H9 (cell line): ENCODE data around the gene IL1RL2. TPM values are rescaled to one million over a fixed set of nuclear protein-coding genes. Genes with fewer than 3 reads are reported as not detected.

Source experiments
- DNase-seq: peaks from one replicate; pipeline ENCODE4 v3.0.0-alpha.2; 2017
- H2AFZ ChIP-seq: one replicate; pipeline ENCODE4 v1.6.1; 2013; ENCODE audit warnings: mild to moderate bottlenecking, low read length, control low read depth, moderate library complexity
- H2AK5ac ChIP-seq: 2 replicates; pipeline ENCODE4 v1.6.1; 2013; ENCODE audit warnings: low read length, control low read depth, mixed read lengths; ENCODE audit not compliant: insufficient read length
- H2BK120ac ChIP-seq: one replicate; pipeline ENCODE4 v1.6.1; 2013; ENCODE audit warnings: low read depth, mild to moderate bottlenecking, low read length, control low read depth, inconsistent platforms; ENCODE audit not compliant: poor library complexity, severe bottlenecking
- H2BK12ac ChIP-seq: 2 replicates; pipeline ENCODE4 v1.6.1; 2013; ENCODE audit warnings: low read length, control low read depth, mixed read lengths, low read depth; ENCODE audit not compliant: insufficient read length
- H2BK15ac ChIP-seq: 2 replicates; pipeline ENCODE4 v1.6.1; 2013; ENCODE audit warnings: low read depth, low read length, control low read depth
- H2BK20ac ChIP-seq: one replicate; pipeline ENCODE4 v1.6.1; 2013; ENCODE audit warnings: low read depth, mild to moderate bottlenecking, low read length, control low read depth, inconsistent platforms; ENCODE audit not compliant: poor library complexity, severe bottlenecking
- H2BK5ac ChIP-seq: 2 replicates; pipeline ENCODE4 v1.6.1; 2013; ENCODE audit warnings: low read length, control low read depth, mixed read lengths; ENCODE audit not compliant: insufficient read length
- H3K14ac ChIP-seq: 2 replicates; pipeline ENCODE4 v1.6.1; 2013; ENCODE audit warnings: low read length, control low read depth; ENCODE audit not compliant: insufficient read depth
- H3K18ac ChIP-seq: 2 replicates; pipeline ENCODE4 v1.6.1; 2013; ENCODE audit warnings: low read depth, mild to moderate bottlenecking, mixed read lengths, low read length, control low read depth; ENCODE audit not compliant: insufficient read length
- H3K23ac ChIP-seq: 2 replicates; pipeline ENCODE4 v1.6.1; 2013; ENCODE audit warnings: low read length, control low read depth, mixed read lengths, low read depth; ENCODE audit not compliant: insufficient read length
- H3K23me2 ChIP-seq: 2 replicates; pipeline ENCODE4 v1.6.1; 2013; ENCODE audit warnings: low read depth, mild to moderate bottlenecking, mixed read lengths, low read length, control low read depth; ENCODE audit not compliant: insufficient read length, poor library complexity, severe bottlenecking
- H3K27ac ChIP-seq: 2 replicates; pipeline ENCODE4 v1.5.1; 2013; ENCODE audit warnings: low read length, control low read depth, mixed read lengths, low read depth; ENCODE audit not compliant: insufficient read length
- H3K27me3 ChIP-seq: 2 replicates; pipeline ENCODE4 v1.6.1; 2013; ENCODE audit warnings: low read length, control low read depth, inconsistent platforms; ENCODE audit not compliant: insufficient read depth
- H3K4ac ChIP-seq: 2 replicates; pipeline ENCODE4 v1.6.1; 2013; ENCODE audit warnings: low read depth, mild to moderate bottlenecking, control low read depth, inconsistent platforms, low read length, moderate library complexity
- H3K4me1 ChIP-seq: 2 replicates; pipeline ENCODE4 v1.6.1; 2013; ENCODE audit warnings: low read length, control low read depth, inconsistent platforms; ENCODE audit not compliant: insufficient read depth
- H3K4me2 ChIP-seq: 2 replicates; pipeline ENCODE4 v1.6.1; 2013; ENCODE audit warnings: low read length, control low read depth, mixed read lengths; ENCODE audit not compliant: insufficient read length, insufficient read depth
- H3K56ac ChIP-seq: 2 replicates; pipeline ENCODE4 v1.6.1; 2013; ENCODE audit warnings: low read depth, mild to moderate bottlenecking, mixed read lengths, low read length, control low read depth; ENCODE audit not compliant: insufficient read length
- H3K79me1 ChIP-seq: 2 replicates; pipeline ENCODE4 v1.6.1; 2013; ENCODE audit warnings: low read depth, mild to moderate bottlenecking, moderate library complexity, low read length, control low read depth, inconsistent platforms; ENCODE audit not compliant: insufficient read depth, poor library complexity, severe bottlenecking
- H3K79me2 ChIP-seq: 2 replicates; pipeline ENCODE4 v1.6.1; 2013; ENCODE audit warnings: low read length, control low read depth, inconsistent platforms; ENCODE audit not compliant: insufficient read depth
- H3K9ac ChIP-seq: 2 replicates; pipeline ENCODE4 v1.6.1; 2013; ENCODE audit warnings: low read length, control low read depth, mixed read lengths; ENCODE audit not compliant: insufficient read length; ENCODE audit errors: extremely low read depth
- H3K9me3 ChIP-seq: one replicate; pipeline ENCODE4 v1.6.1; 2013; ENCODE audit warnings: low read depth, low read length, inconsistent platforms; ENCODE audit not compliant: control insufficient read depth
- H3T11ph ChIP-seq: one replicate; pipeline ENCODE4 v1.6.1; 2013; ENCODE audit warnings: mild to moderate bottlenecking, low read length, control low read depth, inconsistent platforms
- H4K20me1 ChIP-seq: one replicate; pipeline ENCODE4 v1.6.1; 2013; ENCODE audit not compliant: control insufficient read depth, insufficient read length, insufficient read depth
- H4K5ac ChIP-seq: 2 replicates; pipeline ENCODE4 v1.6.1; 2013; ENCODE audit warnings: low read depth, mild to moderate bottlenecking, mixed read lengths, low read length, control low read depth; ENCODE audit not compliant: insufficient read length
- H4K8ac ChIP-seq: replicated peaks from 2 replicates; pipeline ENCODE4 v1.6.1; 2013; ENCODE audit warnings: low read length, control low read depth, mixed read lengths, low read depth; ENCODE audit not compliant: insufficient read length
- H4K91ac ChIP-seq: 2 replicates; pipeline ENCODE4 v1.6.1; 2013; ENCODE audit warnings: low read depth, mild to moderate bottlenecking, moderate library complexity, mixed read lengths, low read length, control low read depth; ENCODE audit not compliant: insufficient read length
- H3K27ac Mint-ChIP-seq, 3 experiments: 2 replicates in 2 of 3; 3 replicates in 1 of 3; pipeline ENCODE4 v1.8.0; 2020 to 2021; ENCODE audit warnings: mixed read lengths in 3 of 3, mild to moderate bottlenecking in 1 of 3, moderate library complexity in 1 of 3
- H3K27me3 Mint-ChIP-seq: 2 replicates; pipeline ENCODE4 v1.8.0; 2021; ENCODE audit warnings: low read depth, mild to moderate bottlenecking, moderate library complexity, mixed read lengths
- H3K36me3 Mint-ChIP-seq, 3 experiments: 2 replicates in 2 of 3; 3 replicates in 1 of 3; pipeline ENCODE4 v1.8.0; 2020 to 2021; ENCODE audit warnings: low read depth in 3 of 3, mixed read lengths in 3 of 3; ENCODE audit not compliant: insufficient read depth in 1 of 3
- H3K4me1 Mint-ChIP-seq, 2 experiments: 2 replicates each; pipeline ENCODE4 v1.8.0; 2020; ENCODE audit warnings: mixed read lengths in 2 of 2
- H3K4me3 Mint-ChIP-seq, 2 experiments: 2 replicates in 1 of 2; 3 replicates in 1 of 2; pipeline ENCODE4 v1.8.0; 2020 to 2021; ENCODE audit warnings: mild to moderate bottlenecking in 2 of 2, mixed read lengths in 2 of 2, moderate library complexity in 1 of 2
- H3K9me3 Mint-ChIP-seq, 2 experiments: 2 replicates in 1 of 2; 3 replicates in 1 of 2; pipeline ENCODE4 v1.8.0; 2020; ENCODE audit warnings: mild to moderate bottlenecking in 2 of 2, mixed read lengths in 2 of 2, moderate library complexity in 1 of 2
- WGBS: extraction: QIAGEN DNeasy Blood & Tissue Kit; methylation state at CpG from one replicate; pipeline ENCODE4 v1.1.7; 2013; ENCODE audit warnings: missing lambda C conversion rate, low lambda C conversion rate, mixed read lengths; ENCODE audit not compliant: insufficient read length; ENCODE audit errors: extremely low coverage; 5-methylcytosine and 5-hydroxymethylcytosine counted together
- total RNA-seq: library from RNA; stranded (reverse); gene quantifications from 2 replicates; pipeline ENCODE4 v1.2.1, GENCODE V29; 2021
- TF ChIP-seq, protein P1 (sequence below): fragments of 200-600 bp; sonication (generic); conservative IDR thresholded peaks from 3 replicates; pipeline ENCODE4 v1.8.0; 2021; ENCODE audit warnings: antibody characterized with exemption, mild to moderate bottlenecking

Gene IL1RL2
- total RNA-seq, 1 experiment from 2014 or later, result not detected

DNA sequence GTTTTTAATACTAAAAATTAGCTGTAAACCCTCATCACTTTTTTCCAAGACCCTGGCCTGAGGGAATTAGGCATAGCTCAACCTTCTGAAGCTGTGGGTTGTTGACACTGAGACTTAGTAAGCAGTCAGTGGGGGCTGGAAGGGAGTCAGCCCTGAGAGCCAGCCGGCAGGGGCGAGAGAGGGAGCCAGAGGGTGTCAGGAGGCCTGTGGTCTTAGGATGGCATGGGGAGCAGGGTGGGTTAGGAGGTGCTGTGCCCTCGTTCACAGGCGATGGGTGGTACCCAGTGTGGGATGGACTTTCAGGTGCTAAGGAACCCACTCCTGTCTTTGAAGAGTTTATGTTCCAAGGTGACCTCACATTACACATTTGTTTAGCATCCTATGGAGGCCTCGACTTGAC is 49.3 kb downstream of the IL1RL2 start:
- no peaks in the 10 kb centered on the region for H4K20me1 ChIP-seq
- H3K27me3 Mint-ChIP-seq, result no peaks in the 10 kb centered on the region; the same call in none of the 2 replicates
- peaks cover 9 to 11% of the 10 kb centered on the region in 2 experiments for H3K4me1 Mint-ChIP-seq
- no peak overlapping the region for H2BK15ac ChIP-seq
- no peak overlapping the region for H3T11ph ChIP-seq
- H2BK12ac ChIP-seq, result no peak overlapping the region
- H2AK5ac ChIP-seq, result no peak overlapping the region
- H2BK5ac ChIP-seq, result no peak overlapping the region
- no peaks in the 10 kb centered on the region for H3K23me2 ChIP-seq
- H3K79me2 ChIP-seq, result no peaks in the 10 kb centered on the region
- H3K36me3 Mint-ChIP-seq, result no peaks in the 10 kb centered on the region
- H2BK120ac ChIP-seq, result no peak overlapping the region
- no peak overlapping the region for H3K18ac ChIP-seq
- no peak overlapping the region for H2BK20ac ChIP-seq
- no peak overlapping the region for H3K4me2 ChIP-seq
- H4K91ac ChIP-seq, result no peak overlapping the region
- no peak overlapping the region for H3K23ac ChIP-seq
- no peaks in the 10 kb centered on the region for H3K27me3 ChIP-seq
- H3K27ac ChIP-seq, result no peak overlapping the region
- no peaks in the 10 kb centered on the region for H3K79me1 ChIP-seq
- H3K4me1 ChIP-seq, result no peaks in the 10 kb centered on the region
- H2AFZ ChIP-seq, result no peak overlapping the region
- WGBS, result no CpG with 5 or more reads among the region's 5 CpGs
- no peak overlapping the region for H3K56ac ChIP-seq
- H3K4me3 Mint-ChIP-seq, result no peak overlapping the region
- DNase-seq, result no peak
- no peak overlapping the region for H3K9ac ChIP-seq
- TF ChIP-seq, protein P1, sequence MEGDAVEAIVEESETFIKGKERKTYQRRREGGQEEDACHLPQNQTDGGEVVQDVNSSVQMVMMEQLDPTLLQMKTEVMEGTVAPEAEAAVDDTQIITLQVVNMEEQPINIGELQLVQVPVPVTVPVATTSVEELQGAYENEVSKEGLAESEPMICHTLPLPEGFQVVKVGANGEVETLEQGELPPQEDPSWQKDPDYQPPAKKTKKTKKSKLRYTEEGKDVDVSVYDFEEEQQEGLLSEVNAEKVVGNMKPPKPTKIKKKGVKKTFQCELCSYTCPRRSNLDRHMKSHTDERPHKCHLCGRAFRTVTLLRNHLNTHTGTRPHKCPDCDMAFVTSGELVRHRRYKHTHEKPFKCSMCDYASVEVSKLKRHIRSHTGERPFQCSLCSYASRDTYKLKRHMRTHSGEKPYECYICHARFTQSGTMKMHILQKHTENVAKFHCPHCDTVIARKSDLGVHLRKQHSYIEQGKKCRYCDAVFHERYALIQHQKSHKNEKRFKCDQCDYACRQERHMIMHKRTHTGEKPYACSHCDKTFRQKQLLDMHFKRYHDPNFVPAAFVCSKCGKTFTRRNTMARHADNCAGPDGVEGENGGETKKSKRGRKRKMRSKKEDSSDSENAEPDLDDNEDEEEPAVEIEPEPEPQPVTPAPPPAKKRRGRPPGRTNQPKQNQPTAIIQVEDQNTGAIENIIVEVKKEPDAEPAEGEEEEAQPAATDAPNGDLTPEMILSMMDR, result no peak
- H3K9me3 Mint-ChIP-seq, result no peaks in the 10 kb centered on the region
- H4K8ac ChIP-seq, result no peak overlapping the region
- no peak overlapping the region for H3K27ac Mint-ChIP-seq
- H3K14ac ChIP-seq, result no peak overlapping the region
- no peak overlapping the region for H3K4ac ChIP-seq
- H3K9me3 ChIP-seq, result no peaks in the 10 kb centered on the region
- no peak overlapping the region for H4K5ac ChIP-seq
